ENCODE measurements around the gene P4HTM. TPM values are rescaled to one million over a fixed set of nuclear protein-coding genes. Genes with fewer than 3 reads are reported as not detected.

The P4HTM gene
- total RNA-seq, 1 donor: 18.6 TPM

GRCh38 chr3:49053543-49053942 is 63.5 kb downstream of the P4HTM start:
- no peak overlapping the region for H3K4me3 ChIP-seq (ENCODE audit: low read length)
- H3K4me1 ChIP-seq (ENCODE audit: insufficient read depth, low read length): no peaks in the 10 kb centered on the region
- no peaks in the 10 kb centered on the region for H3K9me3 ChIP-seq (ENCODE audit: low read depth, low read length)
- H3K27me3 ChIP-seq (ENCODE audit: insufficient read depth, low read length): no peaks in the 10 kb centered on the region

GRCh38 chr3:49054344-49054862 is 64.4 kb downstream of the P4HTM start:
- no peaks in the 10 kb centered on the region for H3K4me1 ChIP-seq (ENCODE audit: insufficient read depth, low read length)
- H3K9me3 ChIP-seq (ENCODE audit: low read depth, low read length): no peaks in the 10 kb centered on the region
- H3K27me3 ChIP-seq (ENCODE audit: insufficient read depth, low read length): no peaks in the 10 kb centered on the region
- H3K4me3 ChIP-seq (ENCODE audit: low read length): no peak overlapping the region

Other genes starting within 250 kb of the P4HTM start
- 26.1 TPM for gene PRKAR2A, start 142.4 kb upstream of the P4HTM start, total RNA-seq
- 2.2 TPM for gene SLC25A20, start 91.4 kb upstream of the P4HTM start, total RNA-seq
- 120 TPM for gene ARIH2, start 71.4 kb upstream of the P4HTM start, total RNA-seq
- 31.9 TPM for gene WDR6, start 17.1 kb downstream of the P4HTM start, total RNA-seq
- 16.3 TPM for gene DALRD3, start 28.3 kb downstream of the P4HTM start, total RNA-seq
- 27.9 TPM for gene NDUFAF3, start 31.9 kb downstream of the P4HTM start, total RNA-seq
- gene IMPDH2, start 39.2 kb downstream of the P4HTM start, total RNA-seq: 81.5 TPM
- gene QRICH1, start 103.8 kb downstream of the P4HTM start, total RNA-seq: 143 TPM
- 262 TPM for gene QARS1, start 114.5 kb downstream of the P4HTM start, total RNA-seq
- 21.5 TPM for gene USP19, start 130.6 kb downstream of the P4HTM start, total RNA-seq
- 3.1 TPM for gene LAMB2, start 142.8 kb downstream of the P4HTM start, total RNA-seq
- 15.4 TPM for gene CCDC71, start 176.1 kb downstream of the P4HTM start, total RNA-seq
- gene KLHDC8B, start 181.4 kb downstream of the P4HTM start, total RNA-seq: 2.7 TPM

Data from mononuclear cell (primary cell).